GM18951 (cell line): Measurements from ENCODE around the gene SFI1.
"Not testable (repeated sequence)": the region's sequence is repeated elsewhere in the genome, so short reads cannot be mapped to it uniquely, and the experiment has no call there.

Experiments used
- POLR2A ChIP-seq: IDR thresholded peaks from 4 replicates; pipeline ENCODE4 v1.6.1; 2011; ENCODE audit warnings: mild to moderate bottlenecking; ENCODE audit not compliant: insufficient read length, insufficient read depth; ENCODE audit errors: extremely low read depth
- in situ Hi-C: fragments of 300-500 bp; cut with MboI; formaldehyde crosslinking; loops from one replicate; pipeline ENCODE4 v1.12.0; 2022; ENCODE audit warnings: low sequenced_read_pairs, mixed read lengths, inconsistent platforms; ENCODE audit not compliant: unreplicated experiment

Gene SFI1

GRCh38 chr22:31496007-31496734 is at the start of gene SFI1:
TSS of gene SFI1 (plus strand) at chr22:31496536. CDS start at chr22:31508285, 11,749 bp downstream.
- TF ChIP-seq POLR2A: peak; percentile 78
- in situ Hi-C loops: no loop called here

- no peak for TF ChIP-seq POLR2A
- in situ Hi-C loops: no loop called here
Measured at GRCh38 chr22:31446767-31447166, 49.6 kb upstream of the SFI1 start.

GRCh38 chr22:31447337-31447736 is 49.0 kb upstream of the SFI1 start:
- in situ Hi-C loops: no loop called here
- no peak for TF ChIP-seq POLR2A

- in situ Hi-C loops: no loop called here
- TF ChIP-seq POLR2A: no peak
Measured at GRCh38 chr22:31448382-31448781, 48.0 kb upstream of the SFI1 start.

GRCh38 chr22:31449506-31449905 is 46.8 kb upstream of the SFI1 start:
- in situ Hi-C loops: no loop called here
- TF ChIP-seq POLR2A: no peak

GRCh38 chr22:31451709-31452571 is 44.4 kb upstream of the SFI1 start:
- in situ Hi-C loops: no loop called here

GRCh38 chr22:31461699-31462098 is 34.6 kb upstream of the SFI1 start:
- no peak for TF ChIP-seq POLR2A
- in situ Hi-C loops: no loop called here

More at GRCh38 chr22:31451709-31452571, 44.4 kb upstream of the SFI1 start:
- TF ChIP-seq POLR2A: no peak

GRCh38 chr22:31465307-31465706 is 31.0 kb upstream of the SFI1 start:
- in situ Hi-C loops: no loop called here
- no peak for TF ChIP-seq POLR2A

GRCh38 chr22:31474743-31475142 is 21.6 kb upstream of the SFI1 start:
- no peak for TF ChIP-seq POLR2A
- in situ Hi-C loops: no loop called here

- no peak for TF ChIP-seq POLR2A
- in situ Hi-C loops: no loop called here
Measured at GRCh38 chr22:31475800-31476199, 20.5 kb upstream of the SFI1 start.

GRCh38 chr22:31477329-31477728 is 19.0 kb upstream of the SFI1 start:
- in situ Hi-C loops: no loop called here
- no peak for TF ChIP-seq POLR2A

GRCh38 chr22:31481129-31481528 is 15.2 kb upstream of the SFI1 start:
- in situ Hi-C loops: no loop called here
- no peak for TF ChIP-seq POLR2A

GRCh38 chr22:31482470-31482869 is 13.9 kb upstream of the SFI1 start:
- in situ Hi-C loops: not testable (repeated sequence)

GRCh38 chr22:31486369-31486768 is 10.0 kb upstream of the SFI1 start:
- in situ Hi-C loops: not testable (repeated sequence)
